Measurements from ENCODE around the gene TES. TPM values are rescaled to one million over a fixed set of nuclear protein-coding genes. Genes with fewer than 3 reads are reported as not detected.

The TES gene
- total and polyA plus RNA-seq, 3 donors from 2014 or later, result 40.4 to 120 (median 71.0) TPM

GRCh38 chr7:116215551-116215950 lies 5.2 kb downstream of the TES start:
- Histone ChIP-seq H3K4me3 (no peak overlapping the region), H3K4me1 (peaks cover 32% of the 10 kb centered on the region), H3K9me3 (no peaks in the 10 kb centered on the region), H3K27me3 (no peaks in the 10 kb centered on the region), H3K36me3 (ENCODE audit: low read depth, missing control alignments) (no peaks in the 10 kb centered on the region), H3K27ac (no peak overlapping the region)
- WGBS, 2 donors, result 58 to 95% methylated on average over 2 of the region's 2 CpGs
- TF ChIP-seq CTCF (IDR thresholded peaks at IDR 0.05), result no peak
- no peak for TF ChIP-seq POLR2A (IDR thresholded peaks at IDR 0.05)
- DNase-seq, result no peak
- intact Hi-C loops (cut with DNase I; ENCODE audit: low total_unique reads), result no loop called here

- Histone ChIP-seq H3K27me3 (no peaks in the 10 kb centered on the region), H3K4me1 (peaks cover 29% of the 10 kb centered on the region), H3K4me3 (no peak overlapping the region), H3K36me3 (ENCODE audit: low read depth, missing control alignments) (no peaks in the 10 kb centered on the region), H3K9me3 (no peaks in the 10 kb centered on the region), H3K27ac (no peak overlapping the region)
- no peak for DNase-seq
- no peak for TF ChIP-seq CTCF (IDR thresholded peaks at IDR 0.05)
- no peak for TF ChIP-seq POLR2A (IDR thresholded peaks at IDR 0.05)
- 94% methylated on average over 3 of the region's 3 CpGs for WGBS, 2 donors
- intact Hi-C loops (cut with DNase I; ENCODE audit: low total_unique reads), result no loop called here
These were observed 6.7 kb downstream of the TES start for GRCh38 chr7:116216956-116217571.

GRCh38 chr7:116218051-116218645 lies 7.8 kb downstream of the TES start:
- Histone ChIP-seq H3K4me3 (no peak overlapping the region), H3K36me3 (ENCODE audit: low read depth, missing control alignments) (no peaks in the 10 kb centered on the region), H3K4me1 (peaks cover 23% of the 10 kb centered on the region), H3K27me3 (no peaks in the 10 kb centered on the region), H3K9me3 (no peaks in the 10 kb centered on the region), H3K27ac (no peak overlapping the region)
- DNase-seq, result no peak
- intact Hi-C loops (cut with DNase I; ENCODE audit: low total_unique reads), result no loop called here
- 62 to 75% methylated on average over 4 of the region's 4 CpGs for WGBS, 2 donors
- TF ChIP-seq CTCF (IDR thresholded peaks at IDR 0.05) (no peak), POLR2A (IDR thresholded peaks at IDR 0.05) (no peak)

- no peak for DNase-seq
- WGBS, 2 donors, result 0 to 92% methylated on average over 1 of the region's 1 CpG
- H3K27me3 ChIP-seq, result no peaks in the 10 kb centered on the region
- no peaks in the 10 kb centered on the region for H3K9me3 ChIP-seq
- intact Hi-C loops (cut with DNase I; ENCODE audit: low total_unique reads), result no loop called here
- no peak overlapping the region for H3K27ac ChIP-seq
- H3K4me1 ChIP-seq, result peaks cover 18% of the 10 kb centered on the region
- TF ChIP-seq POLR2A (IDR thresholded peaks at IDR 0.05), result no peak
- no peak for TF ChIP-seq CTCF (IDR thresholded peaks at IDR 0.05)
- H3K4me3 ChIP-seq, result no peak overlapping the region
- no peaks in the 10 kb centered on the region for H3K36me3 ChIP-seq (ENCODE audit: low read depth, missing control alignments)
These were observed 8.4 kb downstream of the TES start for GRCh38 chr7:116218747-116219146.

GRCh38 chr7:116219288-116219687 lies 8.9 kb downstream of the TES start:
- Histone ChIP-seq H3K9me3 (no peaks in the 10 kb centered on the region), H3K36me3 (ENCODE audit: low read depth, missing control alignments) (no peaks in the 10 kb centered on the region), H3K4me1 (peaks cover 13% of the 10 kb centered on the region), H3K4me3 (no peak overlapping the region), H3K27ac (no peak overlapping the region), H3K27me3 (no peaks in the 10 kb centered on the region)
- TF ChIP-seq CTCF (IDR thresholded peaks at IDR 0.05), result no peak
- TF ChIP-seq POLR2A (IDR thresholded peaks at IDR 0.05), result no peak
- DNase-seq, result no peak
- intact Hi-C loops (cut with DNase I; ENCODE audit: low total_unique reads), result no loop called here

Data from testis (tissue), 3 donors.